GM18951 (cell line): ENCODE results near the gene COG6.

Source experiments
- POLR2A ChIP-seq: IDR thresholded peaks from 4 replicates; pipeline ENCODE4 v1.6.1; 2011; ENCODE audit warnings: mild to moderate bottlenecking; ENCODE audit not compliant: insufficient read length, insufficient read depth; ENCODE audit errors: extremely low read depth
- in situ Hi-C: fragments of 300-500 bp; cut with MboI; formaldehyde crosslinking; loops from one replicate; pipeline ENCODE4 v1.12.0; 2022; ENCODE audit warnings: low sequenced_read_pairs, mixed read lengths, inconsistent platforms; ENCODE audit not compliant: unreplicated experiment

COG6 gene

DNA sequence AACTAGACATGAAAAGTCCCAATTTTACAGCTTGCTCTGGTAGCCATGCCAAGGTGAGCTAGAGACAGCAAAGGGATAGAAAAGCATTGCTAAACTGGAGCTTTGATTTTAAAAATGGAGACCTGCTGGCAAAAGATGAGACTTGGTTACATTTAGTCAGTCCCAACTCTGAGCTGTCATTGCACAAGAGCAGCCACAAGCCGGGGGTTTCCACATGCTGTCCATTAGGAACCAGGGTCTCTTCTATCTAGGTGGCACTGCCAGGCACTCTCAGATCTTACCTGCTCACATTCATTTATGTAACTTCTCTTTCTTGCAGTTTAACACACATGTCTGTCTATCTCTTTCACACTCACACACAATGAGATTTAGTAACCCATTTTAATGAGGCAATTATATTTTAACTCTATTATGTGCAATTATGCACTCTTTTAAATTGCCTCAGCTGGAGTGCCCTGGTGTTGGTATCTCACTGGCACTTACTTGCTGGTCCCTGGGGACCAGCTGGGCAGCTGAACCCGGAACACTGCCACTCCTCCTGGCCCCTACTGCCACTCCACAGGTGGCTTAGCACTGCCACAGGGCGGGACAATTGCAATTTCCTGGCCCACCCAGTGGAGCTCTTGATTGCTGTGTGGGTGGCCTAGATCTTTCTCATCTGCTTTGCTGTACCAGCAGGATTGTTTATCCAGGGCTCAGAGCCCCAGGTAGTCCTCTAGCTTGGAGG lies 112.5 kb downstream of the COG6 start:
- in situ Hi-C loops = no loop called here
- no peak for TF ChIP-seq POLR2A

DNA sequence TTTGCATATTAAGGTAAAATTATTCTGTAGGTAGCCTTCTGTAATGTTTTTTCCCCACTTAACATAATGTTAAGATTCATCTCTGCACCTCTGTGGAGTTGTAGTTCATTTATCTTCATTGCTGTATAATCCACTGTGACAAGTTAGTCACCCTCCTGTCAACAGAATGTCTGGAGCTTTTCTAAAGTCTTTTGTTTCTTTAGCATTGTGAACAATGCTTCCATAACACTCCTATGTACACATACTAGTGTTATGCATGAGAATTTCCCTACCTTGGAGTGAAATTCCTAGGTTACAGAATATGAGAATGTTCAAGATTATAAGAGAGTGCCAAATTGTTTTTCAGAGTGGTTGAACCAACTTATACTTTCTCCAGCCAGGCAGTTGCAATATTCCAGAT lies 113.5 kb downstream of the COG6 start:
- in situ Hi-C loops = no loop called here
- no peak for TF ChIP-seq POLR2A

DNA sequence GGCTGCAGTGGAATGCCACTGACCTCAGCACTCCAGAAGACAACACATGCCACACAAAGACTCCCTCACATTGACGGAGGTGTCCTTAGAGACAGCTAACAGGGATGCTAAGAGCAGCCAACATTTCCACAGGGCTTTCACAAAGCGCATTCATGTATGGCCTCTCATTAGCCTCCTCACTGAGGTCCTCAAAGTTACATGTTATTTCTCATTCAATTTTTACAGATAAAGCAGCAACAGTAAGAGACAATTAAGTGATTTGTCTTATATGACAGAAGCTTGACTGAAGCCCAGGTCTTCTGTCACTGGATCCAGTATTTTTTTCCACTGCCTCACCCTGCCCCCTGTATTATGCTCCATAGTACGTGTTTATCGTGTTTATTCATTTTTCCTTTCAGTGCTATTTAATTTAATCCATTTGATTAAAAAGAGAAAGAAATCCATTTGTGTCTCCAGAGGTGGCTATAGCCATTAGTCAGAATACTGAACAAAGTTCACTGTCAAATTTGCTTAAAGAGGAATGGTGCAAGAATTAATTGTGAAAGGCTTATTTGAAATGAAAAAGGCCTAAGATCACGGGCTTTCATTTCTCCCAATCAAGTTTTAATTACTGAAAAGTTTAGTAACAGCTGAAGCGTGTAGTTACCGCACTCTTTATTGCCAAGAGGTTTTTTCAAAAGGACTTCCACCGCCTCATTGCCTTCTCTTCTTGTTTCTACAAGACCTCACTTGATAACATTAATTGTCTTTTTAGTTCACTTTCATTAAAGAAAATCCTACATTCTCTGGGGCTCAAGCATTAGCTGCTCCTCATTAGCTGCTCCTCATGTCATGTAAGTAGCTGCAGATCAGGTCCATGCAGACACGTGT lies 115.0 kb downstream of the COG6 start:
- no peak for TF ChIP-seq POLR2A
- in situ Hi-C loops = no loop called here

- TF ChIP-seq POLR2A = no peak
Observed at GRCh38 chr13:39773833-39774232, 118.4 kb downstream of the COG6 start.

GRCh38 chr13:39776439-39776838 lies 121.0 kb downstream of the COG6 start:
- in situ Hi-C loops = no loop called here
- TF ChIP-seq POLR2A = no peak

More at GRCh38 chr13:39773833-39774232, 118.4 kb downstream of the COG6 start:
- in situ Hi-C loops = no loop called here

GRCh38 chr13:39777021-39777420 lies 121.6 kb downstream of the COG6 start:
- in situ Hi-C loops = no loop called here
- no peak for TF ChIP-seq POLR2A

- in situ Hi-C loops = no loop called here
- no peak for TF ChIP-seq POLR2A
Observed at GRCh38 chr13:39777527-39778061, 122.1 kb downstream of the COG6 start.

GRCh38 chr13:39779337-39780265 lies 124.1 kb downstream of the COG6 start:
- in situ Hi-C loops = no loop called here

GRCh38 chr13:39780711-39781110 lies 125.2 kb downstream of the COG6 start:
- TF ChIP-seq POLR2A = no peak
- in situ Hi-C loops = no loop called here

More at GRCh38 chr13:39779337-39780265, 124.1 kb downstream of the COG6 start:
- no peak for TF ChIP-seq POLR2A

GRCh38 chr13:39781381-39781780 lies 125.9 kb downstream of the COG6 start:
- in situ Hi-C loops = no loop called here
- no peak for TF ChIP-seq POLR2A

DNA sequence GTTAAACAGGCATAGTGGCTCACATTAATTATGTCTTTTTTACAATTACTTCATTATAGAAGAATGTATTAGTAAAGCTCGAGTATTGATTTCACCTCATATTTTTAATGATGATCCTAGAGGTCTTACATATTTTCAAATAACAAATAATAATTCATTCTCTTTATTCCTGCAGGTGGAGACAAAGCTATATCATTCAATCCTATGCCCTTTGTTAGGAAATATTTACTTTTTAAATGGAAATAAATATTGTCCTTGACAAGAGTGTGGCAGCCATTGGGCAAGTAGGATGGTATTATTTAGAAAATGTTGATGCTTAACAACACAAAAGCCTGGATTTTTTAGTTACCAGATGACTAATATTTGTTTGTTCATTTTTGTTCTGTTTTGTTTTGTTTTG lies 127.6 kb downstream of the COG6 start:
- in situ Hi-C loops = no loop called here
- no peak for TF ChIP-seq POLR2A

GRCh38 chr13:39784347-39784746 lies 128.9 kb downstream of the COG6 start:
- in situ Hi-C loops = no loop called here
- no peak for TF ChIP-seq POLR2A

GRCh38 chr13:39786091-39786490 lies 130.6 kb downstream of the COG6 start:
- in situ Hi-C loops = no loop called here
- no peak for TF ChIP-seq POLR2A
